Mucosa of descending colon (tissue), 3 donors: ENCODE results near the gene FUS. TPM values are rescaled to one million over a fixed set of nuclear protein-coding genes. Genes with fewer than 3 reads are reported as not detected.

Source experiments
- ATAC-seq: fragments of 200-7000 bp; cut with Tn5 transposase; one replicate; pipeline ENCODE4 v1.9.1; 2020; ENCODE audit warnings: mild to moderate bottlenecking, moderate library complexity
- DNase-seq, 3 donors: peaks; one replicate each; pipeline ENCODE4 v3.0.0-alpha.2; 2020
- H3K36me3 ChIP-seq: fragments of 200-600 bp; one replicate; pipeline ENCODE4 v1.8.0; 2021; ENCODE audit warnings: low read depth, mild to moderate bottlenecking
- H3K4me1 ChIP-seq: fragments of 200-600 bp; one replicate; pipeline ENCODE4 v1.8.0; 2021; ENCODE audit warnings: low read depth, mild to moderate bottlenecking
- H3K4me3 ChIP-seq: fragments of 200-600 bp; one replicate; pipeline ENCODE4 v1.8.0; 2021; ENCODE audit warnings: mild to moderate bottlenecking
- H3K9me3 ChIP-seq: fragments of 200-600 bp; one replicate; pipeline ENCODE4 v1.8.0; 2021; ENCODE audit warnings: mild to moderate bottlenecking
- intact Hi-C, 2 donors: fragments of 100-400 bp; cut with DNase I in 1 of 2; cut with micrococcal nuclease in 1 of 2; formaldehyde crosslinking; loops; one replicate each; pipeline versions ENCODE4 v1.11.0 to v1.11.1; 2022; cut with DNase I, micrococcal nuclease
- total RNA-seq, 3 donors: library from RNA; stranded (reverse); fragmentation: NEBNext Ultra II Directional in 2 of 3; extraction: Animal tissue kit (Norgen Biotek cat#: 25700) in 2 of 3; gene quantifications; one replicate each; pipeline versions ENCODE4 v1.2.1 to v1.2.4, GENCODE V29; 2021 to 2023
- TF ChIP-seq, protein P1 (sequence below): fragments of 200-600 bp; IDR thresholded peaks from one replicate; pipeline ENCODE4 v1.8.0; 2022; ENCODE audit warnings: antibody characterized with exemption, mild to moderate bottlenecking
- donor health status: DM: no; HTN: no; CAD: no; lungs with moderate emphysema.
- donor health status: DM: no; HTN: no; CAD: no.
- donor health status: DM: no; HTN: yes; CAD: no.

Gene FUS
- total RNA-seq, 3 donors from 2014 or later = 167 to 264 (median 189) TPM

DNA sequence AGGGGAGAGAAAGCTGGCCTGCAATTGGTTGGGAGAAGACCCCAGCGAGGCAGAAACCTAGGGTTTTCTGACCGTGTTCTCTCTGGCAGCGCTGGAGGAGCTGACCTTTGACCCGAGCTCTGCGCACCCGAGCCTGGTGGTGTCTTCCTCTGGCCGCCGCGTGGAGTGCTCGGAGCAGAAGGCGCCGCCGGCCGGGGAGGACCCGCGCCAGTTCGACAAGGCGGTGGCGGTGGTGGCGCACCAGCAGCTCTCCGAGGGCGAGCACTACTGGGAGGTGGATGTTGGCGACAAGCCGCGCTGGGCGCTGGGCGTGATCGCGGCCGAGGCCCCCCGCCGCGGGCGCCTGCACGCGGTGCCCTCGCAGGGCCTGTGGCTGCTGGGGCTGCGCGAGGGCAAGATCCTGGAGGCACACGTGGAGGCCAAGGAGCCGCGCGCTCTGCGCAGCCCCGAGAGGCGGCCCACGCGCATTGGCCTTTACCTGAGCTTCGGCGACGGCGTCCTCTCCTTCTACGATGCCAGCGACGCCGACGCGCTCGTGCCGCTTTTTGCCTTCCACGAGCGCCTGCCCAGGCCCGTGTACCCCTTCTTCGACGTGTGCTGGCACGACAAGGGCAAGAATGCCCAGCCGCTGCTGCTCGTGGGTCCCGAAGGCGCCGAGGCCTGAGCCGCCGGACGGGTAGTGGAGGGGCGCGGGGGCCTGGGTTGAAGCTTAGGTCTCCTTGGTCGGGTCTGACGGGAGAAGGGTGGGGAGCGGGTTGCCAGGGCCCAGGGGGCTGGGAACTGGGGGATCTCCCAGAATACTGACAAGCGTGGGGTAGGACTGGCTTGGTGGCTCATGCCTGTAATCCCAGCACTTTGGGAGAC is 44.4 kb downstream of the FUS start:
- Histone ChIP-seq H3K4me3 (no peak overlapping the region), H3K9me3 (no peaks in the 10 kb centered on the region), H3K4me1 (no peaks in the 10 kb centered on the region), H3K36me3 (no peaks in the 10 kb centered on the region)
- ATAC-seq (no peak), DNase-seq (no peak)
- TF ChIP-seq, protein P1, sequence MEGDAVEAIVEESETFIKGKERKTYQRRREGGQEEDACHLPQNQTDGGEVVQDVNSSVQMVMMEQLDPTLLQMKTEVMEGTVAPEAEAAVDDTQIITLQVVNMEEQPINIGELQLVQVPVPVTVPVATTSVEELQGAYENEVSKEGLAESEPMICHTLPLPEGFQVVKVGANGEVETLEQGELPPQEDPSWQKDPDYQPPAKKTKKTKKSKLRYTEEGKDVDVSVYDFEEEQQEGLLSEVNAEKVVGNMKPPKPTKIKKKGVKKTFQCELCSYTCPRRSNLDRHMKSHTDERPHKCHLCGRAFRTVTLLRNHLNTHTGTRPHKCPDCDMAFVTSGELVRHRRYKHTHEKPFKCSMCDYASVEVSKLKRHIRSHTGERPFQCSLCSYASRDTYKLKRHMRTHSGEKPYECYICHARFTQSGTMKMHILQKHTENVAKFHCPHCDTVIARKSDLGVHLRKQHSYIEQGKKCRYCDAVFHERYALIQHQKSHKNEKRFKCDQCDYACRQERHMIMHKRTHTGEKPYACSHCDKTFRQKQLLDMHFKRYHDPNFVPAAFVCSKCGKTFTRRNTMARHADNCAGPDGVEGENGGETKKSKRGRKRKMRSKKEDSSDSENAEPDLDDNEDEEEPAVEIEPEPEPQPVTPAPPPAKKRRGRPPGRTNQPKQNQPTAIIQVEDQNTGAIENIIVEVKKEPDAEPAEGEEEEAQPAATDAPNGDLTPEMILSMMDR = no peak
- intact Hi-C loops = no loop called here

DNA sequence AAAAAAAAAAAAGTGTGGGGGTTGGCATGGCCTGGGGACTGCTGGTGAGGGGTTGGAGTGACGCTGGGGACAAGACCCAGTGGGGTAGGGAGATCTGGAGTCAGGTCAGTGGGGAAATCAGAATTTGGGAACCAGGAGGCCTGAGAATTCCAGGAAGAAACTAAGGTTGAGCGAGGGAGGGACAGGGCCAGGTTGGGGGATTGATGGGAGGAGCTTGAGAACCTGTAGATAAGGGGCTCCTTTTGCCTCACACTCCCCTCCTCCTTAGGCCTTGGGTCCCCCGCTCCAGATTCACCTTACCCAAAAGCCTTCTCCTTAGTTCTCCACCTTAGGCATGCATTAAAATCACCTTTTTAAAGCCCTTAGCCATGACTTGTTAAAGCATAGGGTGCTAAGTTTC is 45.3 kb downstream of the FUS start:
- Histone ChIP-seq H3K4me3 (no peak overlapping the region), H3K4me1 (no peaks in the 10 kb centered on the region), H3K36me3 (no peaks in the 10 kb centered on the region), H3K9me3 (no peaks in the 10 kb centered on the region)
- DNase-seq = no peak
- intact Hi-C loops = no loop called here
- TF ChIP-seq, protein P1 = no peak
- ATAC-seq = no peak

DNA sequence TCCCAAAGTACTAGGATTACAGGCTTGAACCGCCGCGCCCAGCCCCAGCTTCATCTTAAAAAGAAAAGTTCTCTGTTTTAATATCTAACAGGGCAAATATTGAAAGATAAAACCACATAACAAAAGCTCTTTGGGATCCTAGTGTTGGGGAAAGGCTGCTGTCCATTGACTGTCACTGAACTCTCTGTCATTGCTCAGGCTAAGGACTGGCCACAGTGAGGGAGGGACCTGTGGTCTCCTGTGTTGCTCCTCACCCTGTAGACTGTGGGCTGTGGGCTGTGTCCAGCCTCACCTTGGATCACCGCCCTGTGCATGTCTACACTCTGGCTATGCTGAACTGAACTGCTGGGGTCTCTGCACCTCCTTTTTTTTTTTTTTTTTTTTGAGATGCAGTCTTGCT is 48.3 kb downstream of the FUS start:
- H3K4me1 ChIP-seq = no peaks in the 10 kb centered on the region
- no peaks in the 10 kb centered on the region for H3K9me3 ChIP-seq
- no peak overlapping the region for H3K4me3 ChIP-seq
- intact Hi-C loops = no loop called here
- TF ChIP-seq, protein P1 = no peak
- no peaks in the 10 kb centered on the region for H3K36me3 ChIP-seq
- no peak for DNase-seq
- no peak for ATAC-seq

DNA sequence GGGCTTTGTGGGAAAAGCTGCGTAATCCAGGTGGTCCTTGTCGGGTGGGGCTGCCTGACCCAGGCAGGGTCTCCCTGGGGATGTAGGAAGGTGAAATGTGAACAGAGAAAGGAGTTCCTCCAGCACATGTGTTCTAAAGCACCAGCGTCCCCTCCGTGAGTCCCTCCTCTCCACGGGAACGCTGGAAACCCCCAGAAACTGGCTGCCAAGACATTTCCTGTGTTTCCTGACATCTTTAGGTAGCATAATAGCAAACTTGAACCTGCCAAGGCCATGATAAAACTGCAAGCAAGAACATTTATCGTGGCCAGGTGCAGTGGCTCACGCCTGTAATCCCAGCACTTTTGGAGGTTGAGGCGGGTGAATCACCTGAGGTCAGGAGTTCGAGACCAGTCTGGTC is 49.6 kb downstream of the FUS start:
- no peak for DNase-seq
- TF ChIP-seq, protein P1 = no peak

DNA sequence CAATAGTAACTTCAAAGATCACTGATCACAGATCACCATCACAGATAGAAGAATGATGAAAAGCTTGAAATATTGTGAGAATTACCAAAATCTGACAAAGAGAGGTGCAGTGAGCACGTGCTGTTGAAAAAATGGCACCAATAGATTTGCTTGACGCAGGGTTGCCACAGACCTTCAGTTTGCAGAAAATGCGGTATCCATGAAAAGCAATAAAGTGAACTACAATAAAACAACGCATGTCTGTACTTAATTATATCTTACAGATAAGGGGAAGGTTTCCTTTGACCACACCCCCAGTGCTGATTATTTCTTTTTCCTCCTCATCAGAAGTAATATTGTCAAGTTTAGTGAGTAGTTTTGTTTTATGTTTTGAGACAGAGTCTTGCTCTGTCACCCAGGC is 58.1 kb downstream of the FUS start:
- H3K4me3 ChIP-seq = no peak overlapping the region
- no peak for ATAC-seq
- H3K4me1 ChIP-seq = no peaks in the 10 kb centered on the region
- no peak for DNase-seq
- no peaks in the 10 kb centered on the region for H3K9me3 ChIP-seq
- intact Hi-C loops = no loop called here
- H3K36me3 ChIP-seq = no peaks in the 10 kb centered on the region
- TF ChIP-seq, protein P1 = no peak

More for the DNA sequence above, 49.6 kb downstream of the FUS start:
- ATAC-seq = no peak
- Histone ChIP-seq H3K4me1 (no peaks in the 10 kb centered on the region), H3K36me3 (no peaks in the 10 kb centered on the region), H3K9me3 (no peaks in the 10 kb centered on the region), H3K4me3 (no peak overlapping the region)
- intact Hi-C loops = no loop called here

Other genes with a start within 250 kb of the FUS start
- gene ORAI3, start 231.1 kb upstream of the FUS start, total RNA-seq = 10 to 100 TPM; 14.6 to 24.6 (median 15.4) TPM
- 10 to 100 TPM; 13.4 to 24.7 (median 13.7) TPM for gene SETD1A, start 222.4 kb upstream of the FUS start, total RNA-seq
- gene HSD3B7, start 194.9 kb upstream of the FUS start, total RNA-seq = 10 to 100 TPM; 16.5 to 27.7 (median 23.2) TPM
- gene STX1B, start 169.5 kb upstream of the FUS start, total RNA-seq = 1 to 10 TPM in 1 of 3 donors, under 1 TPM in 2; 0.14 to 2.8 (median 0.84) TPM
- gene STX4, start 146.6 kb upstream of the FUS start, total RNA-seq = 10 to 100 TPM; 74.8 to 87.7 (median 86.9) TPM
- 10 to 100 TPM in 1 of 3 donors, 1 to 10 TPM in 2; 8.3 to 10.2 (median 9.8) TPM for gene ZNF668, start 105.9 kb upstream of the FUS start, total RNA-seq
- gene ZNF646, start 105.7 kb upstream of the FUS start, total RNA-seq = 10 to 100 TPM; 19.1 to 20.3 (median 20.0) TPM
- gene PRSS53, start 91.2 kb upstream of the FUS start, total RNA-seq = 1 to 10 TPM; 1.1 to 2.7 (median 1.3) TPM
- gene VKORC1, start 85.3 kb upstream of the FUS start, total RNA-seq = 10 to 100 TPM; 31.9 to 67.9 (median 41.3) TPM
- 10 to 100 TPM; 31.7 to 40.1 (median 36.6) TPM for gene BCKDK, start 71.8 kb upstream of the FUS start, total RNA-seq
- gene KAT8, start 62.5 kb upstream of the FUS start, total RNA-seq = 10 to 100 TPM; 61.1 to 83.1 (median 69.6) TPM
- 100 to 1,000 TPM; 163 to 482 (median 422) TPM for gene PRSS8, start 44.4 kb upstream of the FUS start, total RNA-seq
- gene PRSS36, start 30.1 kb upstream of the FUS start, total RNA-seq = 10 to 100 TPM in 1 of 3 donors, 1 to 10 TPM in 2; 8.2 to 10.2 (median 9.5) TPM
- gene PYCARD, start 22.6 kb downstream of the FUS start, total RNA-seq = 10 to 100 TPM; 39.2 to 63.4 (median 63.1) TPM
- gene TRIM72, start 34.0 kb downstream of the FUS start, total RNA-seq = under 1 TPM in 1 of 3 donors, not detected in 2; 0.02 TPM
- not detected for gene PYDC1, start 37.0 kb downstream of the FUS start, total RNA-seq
- gene ITGAM, start 79.8 kb downstream of the FUS start, total RNA-seq = 10 to 100 TPM in 1 of 3 donors, 1 to 10 TPM in 2; 4.5 to 13.0 (median 5.7) TPM
- 1 to 10 TPM; 2.9 to 8.6 (median 3.5) TPM for gene ITGAX, start 175.0 kb downstream of the FUS start, total RNA-seq
- gene ITGAD, start 213.2 kb downstream of the FUS start, total RNA-seq = under 1 TPM in 1 of 3 donors, not detected in 2; 0.41 TPM
- gene COX6A2, start 248.2 kb downstream of the FUS start, total RNA-seq = under 1 TPM in 1 of 3 donors, not detected in 2; 0.80 TPM